H1 (cell line): ENCODE data around the gene DAAM1. TPM values are rescaled to one million over a fixed set of nuclear protein-coding genes. Genes with fewer than 3 reads are reported as not detected.

Experiments used
- CHD1 ChIP-seq: IDR thresholded peaks from 2 replicates; pipeline ENCODE4 v1.6.1; 2012; ENCODE audit warnings: low read depth, low read length, improper control_type of control experiment
- EP300 ChIP-seq, 2 experiments: IDR thresholded peaks; 1 replicate in 1 of 2; 2 replicates in 1 of 2; pipeline ENCODE4 v1.6.1; 2011 to 2012; ENCODE audit warnings: low read depth in 2 of 2, low read length in 2 of 2, mild to moderate bottlenecking in 2 of 2, borderline replicate concordance in 1 of 2, inconsistent platforms in 1 of 2, moderate library complexity in 1 of 2
- GTF2F1 ChIP-seq: IDR thresholded peaks from 2 replicates; pipeline ENCODE4 v1.6.1; 2012; ENCODE audit warnings: low read depth, low read length, improper control_type of control experiment, borderline replicate concordance
- RAD21 ChIP-seq, 2 experiments: IDR thresholded peaks in 1 of 2; conservative IDR thresholded peaks in 1 of 2; 2 replicates each; pipeline ENCODE4 v1.6.1; 2011; ENCODE audit warnings: low read depth in 2 of 2, low read length in 2 of 2, improper control_type of control experiment in 1 of 2, inconsistent platforms in 1 of 2, mild to moderate bottlenecking in 1 of 2, moderate library complexity in 1 of 2
- polyA plus RNA-seq, 7 experiments: library from polyadenylated mRNA; depleted of rRNA in 3 of 7; stranded (reverse) in 5 of 7; unstranded in 2 of 7; fragments of >200 nt in 5 of 7; fragments of 200-250 nt in 2 of 7; gene quantifications; 1 replicate in 5 of 7; 2 replicates in 1 of 7; 4 replicates in 1 of 7; pipeline versions ENCODE4 v1.2.1 to v1.2.3, GENCODE V29; 2011 to 2013; ENCODE audit warnings: missing spikeins in 2 of 7, mixed read lengths in 2 of 7
- total RNA-seq: library from RNA; stranded (reverse); fragmentation: NEBNext Ultra II Directional; extraction: Animal tissue kit (Norgen Biotek cat#: 25700); gene quantifications from 2 replicates; pipeline ENCODE4 v1.2.1, GENCODE V29; 2021

The DAAM1 gene
- total and polyA plus RNA-seq, 2 of the 8 experiments (the other 6 are each of a cell fraction or from before 2014, with no cell fraction given): 5.0 to 44.9 TPM

- TF ChIP-seq CHD1 (no peak), EP300 (IDR thresholded peaks at IDR 0.05; ENCODE audit: borderline replicate concordance in 1 of 2, low read depth in 2 of 2, low read length in 2 of 2) (no peak), RAD21 (IDR thresholded peaks at IDR 0.05 in 1 of 2, conservative IDR thresholded peaks at IDR 0.05 in 1 of 2; ENCODE audit: low read depth in 2 of 2, low read length in 2 of 2) (no peak), GTF2F1 (no peak)
Observed at GRCh38 chr14:59321626-59321949, 133.1 kb downstream of the DAAM1 start (continued).
